Heart right ventricle (tissue), 16 donors: ENCODE results near the gene PTPRN2. TPM values are rescaled to one million over a fixed set of nuclear protein-coding genes. Genes with fewer than 3 reads are reported as not detected.

ENCODE experiments used
- ATAC-seq, 8 donors: fragments of 200-7000 bp; cut with Tn5 transposase; one replicate each; pipeline ENCODE4 v1.9.1; 2020; ENCODE audit warnings: mild to moderate bottlenecking in 8 of 8, moderate library complexity in 8 of 8, moderate number of reproducible peaks in 1 of 8
- DNase-seq, 2 donors: peaks; one replicate each; pipeline ENCODE4 v3.0.0-alpha.2; 2020
- H3K27ac ChIP-seq, 10 donors: fragments of 200-600 bp; sonication (generic) in 2 of 10; one replicate each; pipeline versions ENCODE4 v1.5.0 to v1.8.0; 2020 to 2022; ENCODE audit warnings: mild to moderate bottlenecking in 3 of 10
- H3K27me3 ChIP-seq, 7 donors: fragments of 200-600 bp; one replicate each; pipeline ENCODE4 v1.8.0; 2021 to 2022; ENCODE audit warnings: mild to moderate bottlenecking in 2 of 7
- H3K36me3 ChIP-seq, 9 donors: fragments of 200-600 bp; sonication (generic) in 1 of 9; one replicate each; pipeline versions ENCODE4 v1.5.0 to v1.8.0; 2020 to 2022; ENCODE audit warnings: mild to moderate bottlenecking in 2 of 9
- H3K4me1 ChIP-seq, 9 donors: fragments of 200-600 bp; sonication (generic) in 1 of 9; one replicate each; pipeline versions ENCODE4 v1.5.0 to v1.8.0; 2020 to 2022; ENCODE audit warnings: mild to moderate bottlenecking in 4 of 9
- H3K4me3 ChIP-seq, 10 donors: fragments of 200-600 bp; sonication (generic) in 2 of 10; one replicate each; pipeline versions ENCODE4 v1.5.0 to v1.8.0; 2020 to 2022; ENCODE audit warnings: mild to moderate bottlenecking in 7 of 10, moderate library complexity in 2 of 10
- H3K9me3 ChIP-seq, 11 donors: fragments of 200-600 bp in 10 of 11; sonication (generic) in 2 of 11; one replicate each; pipeline versions ENCODE4 v1.5.0 to v1.8.0; 2013 to 2022; ENCODE audit warnings: mild to moderate bottlenecking in 2 of 11, control low read depth in 1 of 11, moderate library complexity in 1 of 11
- WGBS, 2 donors: extraction: QIAGEN DNeasy Blood & Tissue Kit; methylation state at CpG; one replicate each; pipeline ENCODE4 v1.1.7; 2013; ENCODE audit warnings: inconsistent platforms in 1 of 2; 5-methylcytosine and 5-hydroxymethylcytosine counted together
- intact Hi-C, 10 donors: fragments of 100-400 bp; cut with DNase I; formaldehyde crosslinking; loops; one replicate each; pipeline versions ENCODE4 v1.11.1 to v1.14.2; 2022
- polyA plus RNA-seq, 2 donors: library from polyadenylated mRNA; stranded (reverse); fragments of 200-250 nt; gene quantifications; one replicate each; pipeline ENCODE4 v1.2.3, GENCODE V29; 2013
- total RNA-seq, 10 donors: library from RNA; stranded (reverse); fragmentation: NEBNext Ultra II Directional in 3 of 10; extraction: Animal tissue kit (Norgen Biotek cat#: 25700) in 3 of 10; gene quantifications; one replicate each; pipeline versions ENCODE4 v1.2.1 to v1.2.4, GENCODE V29; 2021 to 2023
- TF ChIP-seq, protein P1 (sequence below), 9 donors: fragments of 200-600 bp; sonication (generic) in 2 of 9; IDR thresholded peaks; one replicate each; pipeline versions ENCODE4 v1.5.0 to v1.8.0; 2021 to 2022; ENCODE audit warnings: antibody characterized with exemption in 9 of 9, mild to moderate bottlenecking in 5 of 9, moderate library complexity in 1 of 9
- donor health status: Arrhythmogenic right ventricular cardiomyopathy.
- donor health status: ischemic (EF 13 %, LVEDD 7.1; RV severe dilation, severe dysfunction).
- donor health status: healthy with polysubstance abuse.
- donor health status: DM: no; HTN: yes; CAD: no.
- donor health status: DM: no; HTN: no; CAD: no.
- donor health status: ischemic (EF 25% LVEDD 6.9; RV normal size, moderate dysfunction).
- donor health status: ischemic (EF 25% LVEDD 5.7; RV mildly dilated, moderate dysfunction).
- donor health status: healthy.
- donor health status: DM: yes; HTN: yes; CAD: no.
- donor health status: Ischemic cardiomyopathy.
- donor health status: ischemic (EF 35%, LVEDD 5.7; RV mildly dilated, moderate dysfunction).
- donor health status: nonischemic (EF 11% LVEDD 7.7; RV severe dilation, severe dysfunction).
- donor health status: DM: yes; HTN: yes; CAD: no.
- donor health status: PGD.
- donor health status: ischemic (EF 29% LVEDD 5.4; RV normal size, mild dysfunction).
- donor health status: nonischemic (EF 23%, LVEDD 6.1; RV moderate dilation, normal function).

PTPRN2 gene
- total and polyA plus RNA-seq, 12 donors: 0.82 to 1.8 (median 1.3) TPM

DNA sequence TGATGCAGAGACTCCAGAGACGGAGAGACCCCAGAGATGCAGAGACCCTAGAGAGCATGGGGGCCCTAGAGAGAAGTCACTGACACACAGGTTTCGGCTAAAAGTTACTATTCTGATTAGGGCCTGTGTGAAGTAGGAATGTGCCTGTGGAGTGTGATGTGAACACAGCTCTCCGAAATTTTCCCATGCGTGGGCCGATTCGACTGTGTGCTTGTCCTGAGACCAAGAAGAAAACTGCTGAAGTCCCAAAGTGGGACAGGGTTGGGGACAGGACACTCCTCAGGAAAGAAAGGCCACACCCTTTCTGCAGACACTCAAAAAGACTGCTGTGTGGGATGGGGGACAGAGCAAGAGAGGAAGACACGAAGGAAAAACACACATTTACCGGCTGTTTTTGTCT, 533.5 kb downstream of the PTPRN2 start:
- Histone ChIP-seq H3K4me1 (peaks cover 0 to 5% (median 0%) of the 10 kb centered on the region in 9 donors), H3K9me3 (peaks cover 0 to 6% (median 0%) of the 10 kb centered on the region in 11 donors), H3K4me3 (no peak overlapping the region), H3K36me3 (no peaks in the 10 kb centered on the region), H3K27me3 (peaks cover 0 to 14% (median 0%) of the 10 kb centered on the region in 7 donors), H3K27ac (no peak overlapping the region)
- intact Hi-C loops: no loop called here
- ATAC-seq: no peak
- DNase-seq: no peak
- 90 to 92% methylated on average over 8 of the region's 8 CpGs for WGBS, 2 donors
- TF ChIP-seq, protein P1, sequence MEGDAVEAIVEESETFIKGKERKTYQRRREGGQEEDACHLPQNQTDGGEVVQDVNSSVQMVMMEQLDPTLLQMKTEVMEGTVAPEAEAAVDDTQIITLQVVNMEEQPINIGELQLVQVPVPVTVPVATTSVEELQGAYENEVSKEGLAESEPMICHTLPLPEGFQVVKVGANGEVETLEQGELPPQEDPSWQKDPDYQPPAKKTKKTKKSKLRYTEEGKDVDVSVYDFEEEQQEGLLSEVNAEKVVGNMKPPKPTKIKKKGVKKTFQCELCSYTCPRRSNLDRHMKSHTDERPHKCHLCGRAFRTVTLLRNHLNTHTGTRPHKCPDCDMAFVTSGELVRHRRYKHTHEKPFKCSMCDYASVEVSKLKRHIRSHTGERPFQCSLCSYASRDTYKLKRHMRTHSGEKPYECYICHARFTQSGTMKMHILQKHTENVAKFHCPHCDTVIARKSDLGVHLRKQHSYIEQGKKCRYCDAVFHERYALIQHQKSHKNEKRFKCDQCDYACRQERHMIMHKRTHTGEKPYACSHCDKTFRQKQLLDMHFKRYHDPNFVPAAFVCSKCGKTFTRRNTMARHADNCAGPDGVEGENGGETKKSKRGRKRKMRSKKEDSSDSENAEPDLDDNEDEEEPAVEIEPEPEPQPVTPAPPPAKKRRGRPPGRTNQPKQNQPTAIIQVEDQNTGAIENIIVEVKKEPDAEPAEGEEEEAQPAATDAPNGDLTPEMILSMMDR (IDR thresholded peaks at IDR 0.05): no peak

- H3K27me3 ChIP-seq: peaks cover 0 to 14% (median 0%) of the 10 kb centered on the region in 7 donors
- H3K9me3 ChIP-seq: peaks cover 0 to 6% (median 0%) of the 10 kb centered on the region in 11 donors
- H3K4me3 ChIP-seq: no peak overlapping the region
- TF ChIP-seq, protein P1 (IDR thresholded peaks at IDR 0.05): no peak
- no peak overlapping the region for H3K27ac ChIP-seq
- intact Hi-C loops: no loop called here
- ATAC-seq (no peak), DNase-seq (no peak)
- H3K36me3 ChIP-seq: no peaks in the 10 kb centered on the region
- 87 to 91% methylated on average over 14 of the region's 14 CpGs for WGBS, 2 donors
- peaks cover 0 to 5% (median 0%) of the 10 kb centered on the region in 9 donors for H3K4me1 ChIP-seq
Measured at GRCh38 chr7:158053183-158053915, 534.3 kb downstream of the PTPRN2 start.

- DNase-seq (no peak), ATAC-seq (peak in 1 of 8 donors; percentile 30)
- no peak overlapping the region for H3K4me3 ChIP-seq
- 85 to 87% methylated on average over 24 of the region's 24 CpGs for WGBS, 2 donors
- TF ChIP-seq, protein P1 (IDR thresholded peaks at IDR 0.05): no peak
- intact Hi-C loops: no loop called here
- H3K36me3 ChIP-seq: no peaks in the 10 kb centered on the region
- H3K9me3 ChIP-seq: peaks cover 0 to 3% (median 0%) of the 10 kb centered on the region in 11 donors
- peaks cover 0 to 14% (median 0%) of the 10 kb centered on the region in 7 donors for H3K27me3 ChIP-seq
- no peak overlapping the region for H3K27ac ChIP-seq
- H3K4me1 ChIP-seq: peaks cover 0 to 5% (median 0%) of the 10 kb centered on the region in 9 donors
Measured at GRCh38 chr7:158052381-158053060, 535.1 kb downstream of the PTPRN2 start.

DNA sequence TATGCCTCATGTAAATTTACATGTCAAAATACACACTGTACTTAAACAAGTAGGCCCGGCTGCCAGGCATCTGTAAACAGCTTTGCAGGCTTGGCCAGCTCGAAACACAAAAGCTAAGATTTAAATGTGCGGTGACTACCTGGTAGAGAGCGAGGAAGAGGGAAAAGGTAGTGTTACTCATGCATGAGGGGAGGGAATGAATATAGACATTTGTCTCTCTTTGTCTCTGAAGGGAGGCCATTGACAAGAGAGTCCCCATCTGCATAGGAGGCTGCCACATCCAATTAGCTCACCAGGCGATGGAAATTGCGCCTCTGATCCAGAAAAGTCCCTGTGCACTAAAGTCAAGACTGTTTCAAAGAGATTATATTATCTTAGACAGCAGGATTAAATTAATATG, 535.8 kb downstream of the PTPRN2 start:
- Histone ChIP-seq H3K27me3 (peaks cover 0 to 7% (median 0%) of the 10 kb centered on the region in 7 donors), H3K27ac (no peak overlapping the region), H3K9me3 (no peaks in the 10 kb centered on the region), H3K36me3 (no peaks in the 10 kb centered on the region), H3K4me1 (peaks cover 0 to 5% (median 0%) of the 10 kb centered on the region in 9 donors), H3K4me3 (no peak overlapping the region)
- ATAC-seq: no peak
- DNase-seq: no peak
- intact Hi-C loops: no loop called here
- TF ChIP-seq, protein P1 (IDR thresholded peaks at IDR 0.05): no peak
- WGBS, 2 donors: 79 to 84% methylated on average over 6 of the region's 6 CpGs
